NCI-H2029 (cell line): Measurements from ENCODE around the gene GPR78.

Source experiments
- DNase-seq: peaks from one replicate; lab custom pipeline; 2025; lab: John Stamatoyannopoulos, UW

Gene GPR78

DNA sequence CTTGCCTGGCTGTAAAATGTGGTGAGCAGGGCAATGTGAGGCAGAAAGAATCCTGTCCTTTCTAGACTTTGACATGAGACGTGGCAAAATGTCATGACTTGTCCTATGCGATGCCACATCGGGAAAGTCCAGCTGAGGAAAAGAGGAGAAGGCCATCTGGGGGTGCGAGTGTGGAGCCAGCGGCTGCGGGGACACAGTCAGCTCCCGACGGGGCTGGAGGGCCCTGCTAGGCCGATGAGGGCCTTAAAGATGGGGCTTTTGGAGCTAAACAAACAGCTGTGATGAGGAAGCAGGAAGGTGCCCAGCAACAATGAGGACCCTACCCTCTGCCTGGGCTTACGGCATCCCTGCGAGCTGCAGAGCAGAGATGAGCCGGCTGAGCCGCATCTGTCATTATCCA, 20.1 kb downstream of the GPR78 start:
- DNase-seq: no peak

DNA sequence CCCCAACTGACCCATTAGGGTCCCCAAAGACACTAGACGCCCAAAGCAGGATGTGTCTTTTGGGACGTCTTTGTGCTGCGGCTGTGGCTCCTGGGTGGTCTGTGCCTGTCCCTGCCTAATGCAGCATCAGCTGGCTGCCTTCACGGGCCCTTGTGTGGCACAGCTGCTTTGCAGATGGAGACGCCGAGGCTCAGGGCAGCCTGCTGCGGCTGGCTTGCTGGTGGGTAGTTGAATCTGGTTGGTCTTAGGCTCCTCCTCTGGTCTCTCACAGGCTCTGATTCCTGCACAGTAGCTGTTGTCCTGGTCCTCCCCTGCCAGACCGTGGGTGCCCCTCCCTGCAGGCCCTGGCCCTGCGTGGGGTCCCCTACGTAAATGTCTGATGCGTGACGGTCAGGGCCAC, 20.5 kb downstream of the GPR78 start:
- DNase-seq: no peak

DNA sequence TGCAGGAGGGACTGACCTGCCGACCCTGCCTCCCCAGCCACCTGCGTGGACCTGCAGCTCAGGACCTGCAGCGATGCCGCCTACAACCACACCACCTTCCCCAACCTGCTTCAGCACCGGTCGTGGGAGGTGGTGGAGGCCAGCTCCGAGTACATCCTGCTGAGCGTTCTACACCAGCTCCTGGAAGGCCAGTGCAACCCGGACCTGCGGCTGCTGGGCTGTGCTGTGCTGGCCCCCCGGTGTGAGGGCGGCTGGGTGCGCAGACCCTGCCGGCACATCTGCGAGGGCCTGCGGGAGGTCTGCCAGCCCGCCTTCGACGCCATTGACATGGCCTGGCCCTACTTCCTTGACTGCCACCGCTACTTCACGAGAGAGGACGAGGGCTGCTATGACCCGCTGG, 20.9 kb downstream of the GPR78 start:
- DNase-seq: no peak

DNA sequence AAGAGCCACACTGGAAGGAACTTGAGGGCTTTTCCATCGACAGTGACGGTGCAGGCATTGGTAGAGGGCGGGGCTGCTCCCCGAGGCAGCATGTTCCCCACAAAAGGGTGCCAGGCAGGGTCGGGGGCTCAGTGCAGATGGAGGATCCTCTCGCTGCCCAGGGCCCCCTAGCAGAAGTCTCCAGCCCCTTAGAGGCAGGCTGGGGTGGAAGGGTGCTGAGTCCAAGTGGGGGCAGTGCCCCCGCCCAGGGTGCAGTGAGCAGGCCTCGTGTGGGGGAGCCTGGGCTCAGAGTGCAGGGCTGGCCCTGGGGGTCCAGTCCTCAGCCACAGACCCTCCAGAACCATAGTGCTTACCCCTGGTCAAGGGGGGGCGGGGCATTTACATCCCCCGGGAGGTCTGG, 21.4 kb downstream of the GPR78 start:
- DNase-seq: no peak

DNA sequence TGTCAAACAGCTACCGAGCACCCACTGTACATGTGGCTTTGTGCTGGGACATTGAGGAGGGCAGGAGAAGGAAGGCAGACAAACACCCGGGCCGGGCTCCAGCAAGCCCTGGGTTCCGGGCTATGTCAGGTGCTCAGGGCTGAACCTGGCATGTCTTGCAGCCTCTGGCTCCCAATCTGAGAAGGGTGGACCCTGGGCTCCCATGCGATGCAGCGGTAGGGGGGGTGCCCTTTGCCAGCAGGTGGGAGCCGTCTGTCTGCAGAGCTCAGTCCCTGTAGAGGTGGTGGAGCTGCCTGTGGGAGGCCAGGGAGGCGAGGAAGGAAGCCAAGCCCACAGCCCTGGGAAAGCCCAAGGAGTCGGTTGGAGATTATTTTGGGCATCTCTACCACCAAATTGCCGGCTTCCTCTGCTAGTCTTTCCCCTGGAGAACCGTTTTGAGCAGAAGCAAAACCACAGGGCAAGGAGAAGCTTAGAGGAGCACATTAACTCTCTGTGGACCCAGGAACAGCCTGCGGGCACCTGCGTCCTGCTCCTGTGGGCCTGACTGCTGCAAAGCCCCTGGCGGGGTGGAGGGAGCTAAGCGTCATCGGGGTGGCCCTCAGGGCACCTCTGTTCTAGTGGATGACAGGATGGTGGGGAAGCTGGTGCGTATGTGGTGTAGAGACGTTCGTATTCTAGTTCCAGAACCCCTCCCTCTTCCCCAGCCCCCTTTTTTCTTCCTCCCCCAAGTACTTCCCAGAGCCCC, 22.7 kb downstream of the GPR78 start:
- no peak for DNase-seq

DNA sequence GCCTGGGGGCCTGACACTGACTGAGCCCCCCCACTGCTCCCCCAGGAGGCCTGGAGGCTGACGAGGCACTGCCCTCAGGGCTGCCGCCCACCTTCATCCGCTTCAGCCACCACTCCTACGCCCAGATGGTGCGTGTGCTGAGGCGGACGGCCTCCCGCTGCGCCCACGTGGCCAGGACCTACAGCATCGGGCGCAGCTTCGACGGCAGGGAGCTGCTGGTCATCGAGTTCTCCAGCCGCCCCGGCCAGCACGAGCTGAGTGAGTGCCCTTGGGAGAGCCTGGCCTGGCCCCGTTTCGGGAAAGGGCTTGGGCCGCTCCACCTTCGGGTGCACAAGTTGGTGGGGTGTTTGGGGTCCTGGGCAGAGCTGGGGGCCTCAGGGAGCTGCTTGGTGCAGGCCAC, 23.7 kb downstream of the GPR78 start:
- no peak for DNase-seq

DNA sequence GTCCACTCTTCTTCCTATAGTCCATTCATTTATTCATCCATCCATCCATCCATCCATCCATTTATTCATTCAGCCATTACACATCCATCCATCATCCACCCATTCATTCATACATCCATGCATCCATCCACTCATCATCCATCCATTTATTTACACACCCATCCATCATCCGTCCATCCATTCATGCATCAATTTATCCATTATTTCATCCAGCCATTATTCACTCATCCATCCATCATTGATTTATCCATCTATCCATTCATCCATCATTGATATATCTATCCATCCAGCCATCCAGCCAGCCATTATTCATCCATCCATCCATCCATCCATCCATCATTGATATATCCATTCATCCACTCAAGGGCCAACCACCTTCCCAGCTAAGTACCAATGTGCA, 25.1 kb downstream of the GPR78 start:
- no peak for DNase-seq

DNA sequence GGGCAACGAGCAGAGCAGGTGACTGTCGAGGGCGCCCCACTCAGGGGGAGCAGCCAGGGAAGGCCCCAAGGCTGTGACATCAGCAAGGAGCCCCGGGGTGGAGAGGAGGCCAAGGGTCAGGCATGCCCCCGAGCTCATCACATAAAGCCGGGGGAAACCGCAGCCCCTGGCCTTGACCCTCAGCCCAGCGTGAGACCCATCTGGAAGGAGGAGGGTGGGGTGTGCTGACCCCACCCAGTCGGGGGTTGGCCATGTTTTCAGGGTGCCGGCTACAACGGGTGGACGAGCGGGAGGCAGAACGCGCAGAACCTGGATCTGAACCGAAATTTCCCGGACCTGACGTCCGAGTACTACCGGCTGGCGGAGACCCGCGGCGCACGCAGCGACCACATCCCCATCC, 26.3 kb downstream of the GPR78 start:
- DNase-seq: no peak

DNA sequence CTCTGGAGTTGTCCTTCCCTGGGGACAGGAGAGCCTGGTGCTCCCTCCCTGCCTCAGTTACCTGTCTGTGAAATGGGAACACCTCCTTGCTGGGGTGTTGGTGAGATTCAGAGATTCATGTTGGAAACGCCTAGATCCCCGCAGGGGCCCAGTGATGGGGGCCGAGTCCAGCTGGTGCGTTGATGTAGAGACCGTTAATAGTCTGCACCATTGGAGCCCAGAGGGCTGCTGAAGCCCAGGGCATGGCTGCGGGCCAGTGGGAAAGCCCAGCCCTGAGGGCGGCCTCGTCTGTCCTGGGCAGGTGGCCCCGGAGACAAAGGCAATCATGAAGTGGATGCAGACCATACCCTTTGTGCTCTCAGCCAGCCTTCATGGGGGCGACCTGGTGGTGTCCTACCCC, 26.8 kb downstream of the GPR78 start:
- no peak for DNase-seq

DNA sequence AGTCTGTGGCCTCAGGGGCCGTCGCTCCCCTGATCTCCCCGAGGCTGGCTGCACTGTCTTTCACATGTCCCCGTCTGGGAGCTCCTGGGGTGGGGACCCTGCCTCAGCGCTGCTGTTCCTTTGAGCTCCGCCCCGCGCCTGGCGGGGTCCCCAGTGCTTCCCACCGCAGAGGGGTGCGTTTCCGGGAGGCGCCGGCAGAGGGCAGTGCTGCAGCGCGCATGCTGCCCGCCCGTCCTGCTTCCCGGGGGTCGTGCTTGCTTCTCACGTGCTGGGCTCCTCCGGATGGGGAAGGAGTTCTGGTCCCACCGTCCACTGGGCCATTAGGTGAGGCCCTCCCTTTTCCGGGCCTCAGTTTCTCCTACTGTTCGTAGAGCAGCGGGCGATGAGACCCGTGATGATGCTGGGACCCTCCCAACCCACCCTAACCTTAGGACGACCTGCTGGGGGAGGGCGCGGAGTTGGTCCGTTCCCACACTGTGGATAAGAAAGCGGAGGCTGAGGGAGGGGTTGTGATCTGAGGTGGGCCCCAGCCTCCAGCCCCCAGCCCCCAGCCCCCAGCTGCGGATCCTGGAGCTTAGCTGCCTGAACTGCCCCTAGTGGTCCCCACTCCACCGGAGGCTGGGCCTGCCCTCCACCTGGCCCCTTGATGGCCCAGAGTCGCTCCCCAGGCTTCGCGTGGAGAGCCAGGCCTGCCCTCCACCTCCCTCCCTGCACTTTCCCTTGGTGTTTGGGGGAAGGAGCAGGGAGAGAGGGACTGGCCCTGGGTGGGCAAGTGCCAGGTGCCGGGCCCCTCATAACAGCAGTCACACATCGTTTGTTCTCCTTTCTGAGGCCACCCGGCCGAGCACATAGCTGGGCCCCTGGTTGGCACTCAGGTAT, 27.6 kb downstream of the GPR78 start:
- DNase-seq: no peak

DNA sequence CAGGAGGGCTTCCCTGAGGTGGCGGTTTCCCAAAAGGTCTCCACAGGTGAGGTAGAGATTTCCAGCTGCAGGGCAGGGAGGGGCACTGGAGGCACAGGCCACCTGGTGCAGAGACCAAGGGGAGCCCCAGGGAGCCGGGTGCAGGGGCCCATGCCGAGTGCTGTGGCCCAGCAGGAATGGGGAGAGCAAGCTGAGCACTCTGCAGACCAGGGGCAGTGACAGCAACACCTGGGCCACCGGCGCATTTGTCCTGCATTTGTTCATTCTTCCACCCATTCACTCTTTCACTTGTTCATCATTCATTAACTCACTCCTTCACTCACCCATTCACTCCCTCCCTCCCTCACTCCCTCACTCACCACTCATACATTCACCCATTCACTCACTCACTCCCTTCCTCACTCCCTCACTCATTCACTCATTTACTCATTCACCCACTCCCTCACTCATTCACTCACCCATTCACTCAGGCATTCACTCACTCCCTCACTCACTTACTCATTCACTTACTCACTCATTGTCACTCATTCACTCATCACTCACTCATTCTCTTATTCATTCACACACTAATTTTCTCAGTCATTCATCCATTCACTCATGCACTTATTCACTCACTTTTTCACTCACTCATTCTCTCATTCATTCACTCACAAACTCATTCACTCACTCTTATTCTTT, 28.7 kb downstream of the GPR78 start:
- no peak for DNase-seq

DNA sequence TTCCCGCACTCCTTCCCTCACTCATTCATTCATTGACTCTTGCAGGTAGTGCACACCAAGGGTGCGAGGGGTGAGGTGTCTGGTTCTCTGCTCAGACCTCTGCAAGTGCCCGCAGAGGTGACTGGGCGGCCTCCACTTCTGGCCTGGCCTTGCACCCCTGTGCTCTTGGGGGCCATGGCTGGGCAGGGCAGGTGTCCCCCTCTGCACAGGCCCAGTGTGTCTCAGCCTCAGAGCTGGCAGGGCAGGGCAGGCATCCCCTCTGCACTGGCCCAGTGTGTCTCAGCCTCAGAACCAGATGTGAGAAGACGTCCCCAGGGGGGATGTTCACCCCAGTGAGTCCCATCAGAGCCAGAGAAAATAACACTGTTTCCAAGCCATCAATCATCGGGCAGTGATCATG, 29.2 kb downstream of the GPR78 start:
- DNase-seq: no peak

DNA sequence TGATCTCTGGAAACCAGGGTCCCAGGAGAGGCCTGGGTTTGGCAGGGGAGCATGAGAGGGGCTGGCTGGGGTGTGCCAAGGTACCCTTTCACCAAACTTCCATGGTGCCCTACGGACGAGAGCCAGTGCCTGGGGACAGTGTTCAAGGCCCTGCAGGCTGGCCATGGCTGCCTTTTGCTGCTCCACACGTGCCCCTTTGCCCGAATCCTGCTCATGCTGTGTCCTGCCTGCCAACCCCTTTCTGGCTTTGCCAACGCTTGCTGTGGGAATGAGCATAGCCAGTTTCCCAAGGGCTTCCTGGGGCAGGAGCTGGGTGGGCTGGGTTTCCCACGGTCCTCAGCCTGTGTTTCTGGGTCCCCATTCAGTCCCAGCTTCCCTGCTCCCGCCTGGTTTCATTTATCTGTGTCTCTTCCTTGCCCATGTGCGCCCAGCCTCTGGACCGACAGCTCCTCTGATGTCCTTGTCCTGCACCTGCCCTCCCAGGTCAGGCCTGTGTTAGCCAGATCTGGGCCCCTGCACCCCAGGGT, 29.7 kb downstream of the GPR78 start:
- DNase-seq: no peak

DNA sequence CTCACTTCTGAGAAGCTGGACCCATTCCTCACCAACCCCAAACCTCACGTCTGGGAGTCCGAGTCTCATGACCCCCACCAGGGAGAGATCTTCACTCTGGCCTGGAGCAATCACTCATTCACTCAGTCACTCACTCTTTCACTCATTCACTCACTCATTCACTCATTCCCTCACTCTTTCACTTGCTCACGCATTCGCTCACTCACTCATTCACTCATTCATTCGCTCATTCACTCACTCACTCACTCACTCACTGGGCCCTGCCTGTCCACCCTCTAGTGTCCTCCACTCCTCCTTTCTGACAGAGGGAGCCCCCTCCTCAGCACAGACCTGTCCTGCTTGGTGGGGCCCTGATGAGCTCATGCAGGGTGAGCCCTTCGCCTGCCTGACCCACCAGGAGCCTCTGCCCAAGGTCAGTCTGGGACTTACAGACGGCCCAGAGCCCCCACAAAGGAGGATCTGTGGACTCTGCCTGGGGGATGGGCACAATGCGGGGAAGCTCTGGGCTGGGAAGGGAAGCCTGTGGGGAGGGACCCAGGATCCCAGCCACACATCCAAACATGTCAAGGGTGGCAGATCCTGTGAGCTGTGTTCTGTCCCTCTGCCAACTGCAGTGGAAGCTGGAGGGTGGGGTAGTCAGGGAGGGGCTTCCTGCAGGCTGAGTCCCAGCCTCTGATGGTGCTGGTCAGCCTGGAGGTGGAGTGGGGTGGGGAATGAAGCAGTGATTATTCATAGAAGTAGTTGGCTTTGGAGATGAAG, 30.8 kb downstream of the GPR78 start:
- no peak for DNase-seq

DNA sequence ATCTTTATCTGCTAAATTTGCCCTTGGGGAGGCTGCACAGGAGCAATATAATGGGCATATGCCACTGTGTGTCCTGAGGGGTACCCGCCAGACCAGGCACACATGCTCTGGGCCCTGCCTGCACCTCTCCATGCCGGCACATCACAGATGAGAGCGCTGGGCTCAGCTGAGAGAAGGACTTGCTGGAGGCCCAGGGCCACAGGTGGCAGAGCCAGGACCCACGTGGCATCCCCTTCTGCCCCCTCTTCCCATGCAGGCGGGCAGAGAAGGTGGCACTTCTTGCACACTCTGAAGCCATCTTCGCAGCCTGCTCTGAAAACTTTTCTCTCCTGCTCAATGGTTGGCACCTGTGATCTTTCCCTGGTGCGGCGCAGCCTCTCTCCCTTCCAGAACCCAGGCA, 32.5 kb downstream of the GPR78 start:
- DNase-seq: no peak

DNA sequence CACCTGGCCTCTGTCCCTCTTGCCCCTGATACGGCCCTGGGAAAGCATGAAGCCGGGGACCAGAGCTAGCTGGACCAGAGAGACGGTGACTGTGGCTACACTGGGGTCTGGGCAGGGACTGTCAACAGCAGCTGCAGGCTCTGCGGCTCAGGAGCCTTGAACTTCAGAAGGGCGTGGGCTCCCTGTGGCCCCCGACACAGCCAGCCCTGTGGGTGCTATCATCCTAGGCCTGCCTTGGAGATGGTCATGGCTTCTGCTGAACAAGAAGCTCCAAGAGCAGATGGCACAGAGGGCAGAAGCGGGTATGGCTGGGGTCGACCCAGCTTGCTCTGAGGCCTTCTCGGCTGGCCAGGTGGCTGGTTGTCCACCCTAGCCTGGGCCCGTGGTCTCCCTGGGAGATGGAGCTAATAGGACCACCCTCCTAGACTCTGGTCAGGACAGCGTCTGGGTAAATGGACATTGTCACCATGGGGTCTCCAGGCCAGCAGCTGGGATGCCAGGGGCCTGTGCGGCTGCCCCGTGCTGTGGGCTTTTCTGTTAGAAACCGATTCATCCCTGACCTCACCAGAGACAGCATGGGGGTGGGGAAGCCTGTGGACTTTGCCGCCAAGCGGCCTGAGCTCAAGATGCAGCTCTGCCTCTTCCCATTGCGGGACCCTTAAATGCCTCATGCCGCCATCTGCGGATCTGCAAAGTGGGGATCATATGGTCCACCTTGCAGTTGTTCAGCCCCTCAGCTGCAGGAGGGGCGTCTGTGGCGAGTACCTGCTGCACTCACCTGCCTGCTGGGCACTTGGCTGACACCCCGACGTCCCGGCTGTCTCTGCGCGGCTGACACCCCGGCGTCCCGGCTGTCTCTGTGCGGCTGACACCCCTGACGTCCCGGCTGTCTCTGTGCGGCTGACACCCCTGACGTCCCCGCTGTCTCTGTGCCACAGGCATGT, 33.5 kb downstream of the GPR78 start:
- DNase-seq: no peak

DNA sequence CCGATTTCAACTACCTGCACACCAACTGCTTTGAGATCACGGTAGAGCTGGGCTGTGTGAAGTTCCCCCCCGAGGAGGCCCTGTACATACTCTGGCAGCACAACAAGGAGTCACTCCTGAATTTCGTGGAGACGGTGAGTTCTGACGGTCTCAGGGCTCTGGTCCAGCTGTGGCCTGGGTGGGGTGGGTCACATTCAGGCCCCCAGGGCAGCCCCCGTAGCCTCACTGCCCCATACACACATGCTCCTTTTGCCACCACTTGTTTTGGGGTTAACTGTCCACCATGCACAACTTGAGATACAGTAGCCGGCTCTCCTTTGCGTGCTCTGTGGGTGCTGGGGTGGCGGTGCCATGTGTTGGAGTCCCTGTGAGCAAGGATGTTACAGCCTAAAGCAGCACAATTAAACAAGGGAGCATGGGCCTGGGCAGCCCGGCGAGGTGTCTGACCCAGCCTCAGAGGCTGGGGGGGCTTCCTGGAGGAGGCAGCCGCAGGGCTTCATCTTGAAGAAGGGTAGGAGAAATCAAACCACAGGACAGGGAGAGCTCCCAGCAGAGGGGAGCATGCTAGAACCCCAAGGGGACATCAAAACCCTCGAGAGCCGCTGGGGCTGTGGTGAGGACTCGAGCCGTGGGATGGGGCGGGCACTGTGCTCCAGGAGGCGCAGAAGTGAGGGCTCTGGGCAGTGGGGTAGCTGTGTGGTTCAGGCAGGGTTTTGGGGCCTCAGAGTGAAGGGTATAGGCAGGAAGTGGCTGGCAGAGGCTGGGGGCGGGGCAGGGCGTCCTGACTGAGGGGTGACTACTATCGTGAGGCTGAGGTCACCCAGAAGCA, 34.4 kb downstream of the GPR78 start:
- DNase-seq: no peak

DNA sequence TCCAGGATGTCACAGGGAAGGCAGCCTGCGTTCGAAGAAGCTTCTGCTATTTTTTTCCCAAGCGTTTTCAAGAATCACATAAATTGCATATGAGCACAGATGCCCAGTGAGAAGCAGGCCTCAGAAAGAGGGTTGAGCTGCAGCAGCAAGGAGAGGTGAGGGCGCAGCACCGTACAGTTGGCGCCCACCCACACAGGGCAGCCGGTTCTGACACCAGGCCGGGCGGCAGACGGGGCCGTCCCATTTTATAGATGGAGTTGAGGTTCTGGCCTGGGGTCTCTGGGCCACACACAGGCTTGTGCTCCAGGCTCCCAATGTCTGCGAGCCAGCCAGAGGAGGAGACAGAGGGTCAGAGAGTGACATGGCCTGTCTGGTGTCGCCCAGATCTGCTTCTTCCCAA, 35.2 kb downstream of the GPR78 start:
- DNase-seq: no peak

DNA sequence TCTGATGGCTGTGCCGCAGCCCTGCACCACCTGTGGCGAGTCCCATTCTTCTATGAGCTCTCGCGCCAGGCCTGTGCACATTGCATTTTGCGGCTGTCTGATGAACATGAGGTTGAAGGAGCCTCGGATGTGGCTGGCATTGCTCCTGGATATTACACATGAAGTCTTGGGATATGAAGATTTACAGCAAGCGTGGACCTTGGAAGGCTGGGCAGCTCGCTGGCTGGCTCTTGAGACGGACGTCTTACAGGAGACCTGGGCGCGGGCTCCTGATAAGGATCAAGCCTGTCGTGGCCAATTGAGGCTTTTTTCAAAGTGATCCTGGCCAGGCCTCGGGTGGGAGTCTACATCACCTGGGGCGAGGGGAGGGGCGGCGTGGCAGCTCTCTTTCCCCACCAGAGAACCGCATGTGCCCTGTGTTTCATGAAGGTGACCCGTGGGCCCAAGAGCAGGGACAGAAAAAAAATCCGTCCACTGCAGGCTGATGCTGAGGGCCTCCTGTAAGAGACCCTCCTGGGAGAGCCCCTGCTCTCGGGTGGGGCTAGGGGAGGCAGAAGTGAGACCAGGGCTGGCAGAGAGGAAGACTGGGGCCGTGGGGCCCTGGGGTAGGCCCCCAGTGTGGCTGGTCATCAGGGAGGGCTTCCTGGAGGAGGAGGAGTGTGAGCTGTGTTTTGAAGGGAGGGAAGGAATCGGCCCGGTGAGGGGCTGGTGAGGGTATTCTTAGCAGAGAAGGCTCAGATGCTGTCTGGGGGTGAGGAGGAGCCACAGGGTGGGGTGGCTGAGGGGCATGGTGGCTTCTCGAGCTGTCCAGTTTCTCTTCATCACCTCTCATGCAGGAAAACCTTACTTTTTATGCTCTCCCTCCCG, 36.0 kb downstream of the GPR78 start:
- no peak for DNase-seq
